Hepatocyte (in vitro differentiated cells): ENCODE results near the gene RAB5A.

Experiments used
- EZH2 ChIP-seq: fragments of 200-600 bp; sonication (generic); IDR thresholded peaks from 2 replicates; pipeline ENCODE4 v1.6.1; 2016; ENCODE audit warnings: antibody characterized with exemption, mild to moderate bottlenecking, borderline replicate concordance
- EZH2phosphoT487 ChIP-seq: fragments of 200-600 bp; sonication (generic); IDR thresholded peaks from one replicate; pipeline ENCODE4 v1.6.1; 2018; ENCODE audit warnings: antibody characterized with exemption, mild to moderate bottlenecking, low read depth, moderate library complexity; ENCODE audit not compliant: unreplicated experiment, severe bottlenecking
- TF ChIP-seq, protein P1 (sequence below): fragments of 200-600 bp; sonication (generic); IDR thresholded peaks from 2 replicates; pipeline ENCODE4 v1.5.1; 2016; ENCODE audit warnings: antibody characterized with exemption, mild to moderate bottlenecking; ENCODE audit not compliant: poor library complexity

- TF ChIP-seq, protein P1, sequence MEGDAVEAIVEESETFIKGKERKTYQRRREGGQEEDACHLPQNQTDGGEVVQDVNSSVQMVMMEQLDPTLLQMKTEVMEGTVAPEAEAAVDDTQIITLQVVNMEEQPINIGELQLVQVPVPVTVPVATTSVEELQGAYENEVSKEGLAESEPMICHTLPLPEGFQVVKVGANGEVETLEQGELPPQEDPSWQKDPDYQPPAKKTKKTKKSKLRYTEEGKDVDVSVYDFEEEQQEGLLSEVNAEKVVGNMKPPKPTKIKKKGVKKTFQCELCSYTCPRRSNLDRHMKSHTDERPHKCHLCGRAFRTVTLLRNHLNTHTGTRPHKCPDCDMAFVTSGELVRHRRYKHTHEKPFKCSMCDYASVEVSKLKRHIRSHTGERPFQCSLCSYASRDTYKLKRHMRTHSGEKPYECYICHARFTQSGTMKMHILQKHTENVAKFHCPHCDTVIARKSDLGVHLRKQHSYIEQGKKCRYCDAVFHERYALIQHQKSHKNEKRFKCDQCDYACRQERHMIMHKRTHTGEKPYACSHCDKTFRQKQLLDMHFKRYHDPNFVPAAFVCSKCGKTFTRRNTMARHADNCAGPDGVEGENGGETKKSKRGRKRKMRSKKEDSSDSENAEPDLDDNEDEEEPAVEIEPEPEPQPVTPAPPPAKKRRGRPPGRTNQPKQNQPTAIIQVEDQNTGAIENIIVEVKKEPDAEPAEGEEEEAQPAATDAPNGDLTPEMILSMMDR, result no peak
- no peak for TF ChIP-seq EZH2
- TF ChIP-seq EZH2phosphoT487, result no peak
Measured at GRCh38 chr3:19972054-19972453, 25.2 kb downstream of the RAB5A start.
